A549 (cell line): ENCODE measurements around the gene PBRM1.

Source experiments
- EP300 ChIP-seq, 2 experiments: fragments of >200 bp; sonication (Bioruptor Twin); formaldehyde crosslinking; IDR thresholded peaks; 2 replicates in 1 of 2; 3 replicates in 1 of 2; pipeline ENCODE4 v1.6.1; 2016 to 2017
- MAFK ChIP-seq: fragments of 450-650 bp; IDR thresholded peaks from 2 replicates; pipeline ENCODE4 v1.6.1; 2014; ENCODE audit not compliant: partially characterized antibody
- POLR2A ChIP-seq: IDR thresholded peaks from 2 replicates; pipeline ENCODE4 v1.6.1; 2012; ENCODE audit warnings: mild to moderate bottlenecking, low read length
- RFX5 ChIP-seq: fragments of 450-650 bp; IDR thresholded peaks from 2 replicates; pipeline ENCODE4 v1.7.1; 2014; ENCODE audit warnings: antibody characterized with exemption, mild to moderate bottlenecking, moderate library complexity

- TF ChIP-seq RFX5 = no peak
- TF ChIP-seq MAFK = no peak
- TF ChIP-seq POLR2A = no peak
- TF ChIP-seq EP300 (IDR thresholded peaks at IDR 0.05) = no peak
These were observed 40.2 kb downstream of the PBRM1 start for GRCh38 chr3:52645549-52645948.
